ENCODE results near the gene CST9. TPM values are rescaled to one million over a fixed set of nuclear protein-coding genes. Genes with fewer than 3 reads are reported as not detected.

The CST9 gene
- total and polyA plus RNA-seq, 2 of the 13 experiments (the other 11 are each of a cell fraction or from before 2014, with no cell fraction given), result 0.07 TPM; not detected in 1

DNA sequence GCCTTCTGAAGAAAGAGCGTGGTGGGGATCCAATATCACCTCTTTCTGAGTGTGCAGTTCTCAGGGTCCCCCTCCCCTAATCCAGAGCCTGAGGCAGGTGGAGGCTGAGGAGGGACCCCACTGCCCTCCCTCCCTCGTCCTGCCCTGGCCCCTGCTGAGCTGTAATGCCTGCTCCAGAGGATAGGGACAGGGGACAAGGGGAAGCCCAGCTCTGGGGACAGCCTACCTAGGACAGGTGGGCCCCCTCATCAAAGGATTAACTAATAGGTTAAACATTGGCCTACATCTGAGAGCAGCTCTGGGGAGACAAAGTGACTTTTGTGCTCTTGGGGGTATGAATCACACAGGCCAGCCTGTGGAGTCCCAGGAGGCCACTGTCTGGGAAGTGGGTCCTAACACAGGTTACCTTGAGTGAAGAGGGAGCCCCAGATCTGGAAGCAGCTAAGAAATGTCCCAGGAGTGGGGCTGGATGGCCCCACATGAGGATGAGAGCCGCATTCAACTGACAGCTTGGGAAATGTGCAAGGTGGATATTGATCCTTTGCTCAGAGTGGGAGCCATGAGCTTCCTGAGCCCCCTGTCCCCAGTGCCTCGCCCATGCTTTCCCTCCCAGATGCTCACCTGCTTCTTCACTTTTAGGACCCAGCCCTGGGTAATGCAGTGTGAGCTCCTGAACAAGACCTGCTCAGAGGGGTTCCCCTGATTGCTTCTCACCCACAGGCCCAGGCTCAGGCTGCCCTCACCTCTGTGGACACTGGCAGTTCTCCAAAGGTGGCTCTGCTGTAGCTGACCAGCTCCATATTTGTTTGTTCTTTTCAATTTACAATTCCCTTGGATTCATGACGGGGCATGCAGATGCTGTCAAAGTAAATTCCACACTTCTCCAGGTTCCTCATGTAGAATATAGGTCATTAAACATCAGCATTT is 19.6 kb downstream of the CST9 start (continued):
- TF ChIP-seq, protein P1, sequence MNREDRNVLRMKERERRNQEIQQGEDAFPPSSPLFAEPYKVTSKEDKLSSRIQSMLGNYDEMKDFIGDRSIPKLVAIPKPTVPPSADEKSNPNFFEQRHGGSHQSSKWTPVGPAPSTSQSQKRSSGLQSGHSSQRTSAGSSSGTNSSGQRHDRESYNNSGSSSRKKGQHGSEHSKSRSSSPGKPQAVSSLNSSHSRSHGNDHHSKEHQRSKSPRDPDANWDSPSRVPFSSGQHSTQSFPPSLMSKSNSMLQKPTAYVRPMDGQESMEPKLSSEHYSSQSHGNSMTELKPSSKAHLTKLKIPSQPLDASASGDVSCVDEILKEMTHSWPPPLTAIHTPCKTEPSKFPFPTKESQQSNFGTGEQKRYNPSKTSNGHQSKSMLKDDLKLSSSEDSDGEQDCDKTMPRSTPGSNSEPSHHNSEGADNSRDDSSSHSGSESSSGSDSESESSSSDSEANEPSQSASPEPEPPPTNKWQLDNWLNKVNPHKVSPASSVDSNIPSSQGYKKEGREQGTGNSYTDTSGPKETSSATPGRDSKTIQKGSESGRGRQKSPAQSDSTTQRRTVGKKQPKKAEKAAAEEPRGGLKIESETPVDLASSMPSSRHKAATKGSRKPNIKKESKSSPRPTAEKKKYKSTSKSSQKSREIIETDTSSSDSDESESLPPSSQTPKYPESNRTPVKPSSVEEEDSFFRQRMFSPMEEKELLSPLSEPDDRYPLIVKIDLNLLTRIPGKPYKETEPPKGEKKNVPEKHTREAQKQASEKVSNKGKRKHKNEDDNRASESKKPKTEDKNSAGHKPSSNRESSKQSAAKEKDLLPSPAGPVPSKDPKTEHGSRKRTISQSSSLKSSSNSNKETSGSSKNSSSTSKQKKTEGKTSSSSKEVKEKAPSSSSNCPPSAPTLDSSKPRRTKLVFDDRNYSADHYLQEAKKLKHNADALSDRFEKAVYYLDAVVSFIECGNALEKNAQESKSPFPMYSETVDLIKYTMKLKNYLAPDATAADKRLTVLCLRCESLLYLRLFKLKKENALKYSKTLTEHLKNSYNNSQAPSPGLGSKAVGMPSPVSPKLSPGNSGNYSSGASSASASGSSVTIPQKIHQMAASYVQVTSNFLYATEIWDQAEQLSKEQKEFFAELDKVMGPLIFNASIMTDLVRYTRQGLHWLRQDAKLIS (CRISPR knock-in tag; IDR thresholded peaks at IDR 0.05), result no peak
- TF ChIP-seq CEBPB (IDR thresholded peaks at IDR 0.05; ENCODE audit: borderline replicate concordance, low read depth, low read length) (no peak), ZNF549 (CRISPR knock-in tag; IDR thresholded peaks at IDR 0.05) (no peak), ZFYVE20 (CRISPR knock-in tag; IDR thresholded peaks at IDR 0.05; ENCODE audit: borderline replicate concordance, low read depth) (no peak), MAZ (IDR thresholded peaks at IDR 0.05; ENCODE audit: borderline replicate concordance, low read depth, low read length) (no peak), MAZ (CRISPR knock-in tag; IDR thresholded peaks at IDR 0.05; ENCODE audit: low read depth) (no peak)
- TF ChIP-seq, protein P2, sequence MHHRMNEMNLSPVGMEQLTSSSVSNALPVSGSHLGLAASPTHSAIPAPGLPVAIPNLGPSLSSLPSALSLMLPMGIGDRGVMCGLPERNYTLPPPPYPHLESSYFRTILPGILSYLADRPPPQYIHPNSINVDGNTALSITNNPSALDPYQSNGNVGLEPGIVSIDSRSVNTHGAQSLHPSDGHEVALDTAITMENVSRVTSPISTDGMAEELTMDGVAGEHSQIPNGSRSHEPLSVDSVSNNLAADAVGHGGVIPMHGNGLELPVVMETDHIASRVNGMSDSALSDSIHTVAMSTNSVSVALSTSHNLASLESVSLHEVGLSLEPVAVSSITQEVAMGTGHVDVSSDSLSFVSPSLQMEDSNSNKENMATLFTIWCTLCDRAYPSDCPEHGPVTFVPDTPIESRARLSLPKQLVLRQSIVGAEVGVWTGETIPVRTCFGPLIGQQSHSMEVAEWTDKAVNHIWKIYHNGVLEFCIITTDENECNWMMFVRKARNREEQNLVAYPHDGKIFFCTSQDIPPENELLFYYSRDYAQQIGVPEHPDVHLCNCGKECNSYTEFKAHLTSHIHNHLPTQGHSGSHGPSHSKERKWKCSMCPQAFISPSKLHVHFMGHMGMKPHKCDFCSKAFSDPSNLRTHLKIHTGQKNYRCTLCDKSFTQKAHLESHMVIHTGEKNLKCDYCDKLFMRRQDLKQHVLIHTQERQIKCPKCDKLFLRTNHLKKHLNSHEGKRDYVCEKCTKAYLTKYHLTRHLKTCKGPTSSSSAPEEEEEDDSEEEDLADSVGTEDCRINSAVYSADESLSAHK (CRISPR knock-in tag; IDR thresholded peaks at IDR 0.05; ENCODE audit: borderline replicate concordance), result no peak
- TF ChIP-seq, protein P3, sequence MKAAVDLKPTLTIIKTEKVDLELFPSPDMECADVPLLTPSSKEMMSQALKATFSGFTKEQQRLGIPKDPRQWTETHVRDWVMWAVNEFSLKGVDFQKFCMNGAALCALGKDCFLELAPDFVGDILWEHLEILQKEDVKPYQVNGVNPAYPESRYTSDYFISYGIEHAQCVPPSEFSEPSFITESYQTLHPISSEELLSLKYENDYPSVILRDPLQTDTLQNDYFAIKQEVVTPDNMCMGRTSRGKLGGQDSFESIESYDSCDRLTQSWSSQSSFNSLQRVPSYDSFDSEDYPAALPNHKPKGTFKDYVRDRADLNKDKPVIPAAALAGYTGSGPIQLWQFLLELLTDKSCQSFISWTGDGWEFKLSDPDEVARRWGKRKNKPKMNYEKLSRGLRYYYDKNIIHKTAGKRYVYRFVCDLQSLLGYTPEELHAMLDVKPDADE (CRISPR knock-in tag; IDR thresholded peaks at IDR 0.05), result no peak

Measured in HepG2 (cell line).